ENCODE results near the gene VPS16. TPM values are rescaled to one million over a fixed set of nuclear protein-coding genes. Genes with fewer than 3 reads are reported as not detected.

VPS16 gene
- total and polyA plus RNA-seq, 8 donors, result 5.8 to 53.0 (median 23.3) TPM

- Histone ChIP-seq H3K27ac (no peak overlapping the region), H3K4me3 (no peak overlapping the region), H3K27me3 (no peaks in the 10 kb centered on the region), H3K36me3 (no peaks in the 10 kb centered on the region), H3K9me3 (no peaks in the 10 kb centered on the region), H3K4me1 (peaks cover 0 to 24% (median 11%) of the 10 kb centered on the region in 4 donors)
- TF ChIP-seq CTCF (IDR thresholded peaks at IDR 0.05) (no peak), POLR2A (IDR thresholded peaks at IDR 0.05) (no peak), POLR2AphosphoS5 (IDR thresholded peaks at IDR 0.05) (no peak), EP300 (IDR thresholded peaks at IDR 0.05) (no peak)
- DNase-seq, result no peak
- 92 to 98% (median 93%) methylated on average over 3 of the region's 3 CpGs for WGBS, 5 donors
- intact Hi-C loops (cut with DNase I; ENCODE audit: low total_unique reads), result no loop called here
Measured at GRCh38 chr20:2902818-2903217, 62.3 kb downstream of the VPS16 start.

DNA sequence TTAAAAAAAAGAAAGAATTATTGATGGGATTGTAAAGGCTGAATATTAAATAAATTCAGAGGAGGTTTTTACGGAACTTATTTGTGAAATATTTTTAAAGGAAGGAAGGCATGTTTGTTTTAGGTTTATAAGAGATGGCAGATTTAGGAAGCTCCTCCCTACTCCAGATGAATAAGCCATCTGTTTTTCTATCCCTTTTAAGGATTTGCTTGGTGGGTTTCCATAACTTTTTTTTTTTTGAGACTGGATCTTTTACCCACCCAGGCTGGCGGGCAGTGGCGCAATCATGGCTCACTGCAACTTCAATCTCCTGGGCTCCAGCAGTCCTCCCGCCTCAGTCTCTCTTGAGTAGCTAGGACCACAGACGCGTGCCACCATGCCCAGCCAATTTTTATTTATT is 63.1 kb downstream of the VPS16 start:
- WGBS, 5 donors, result 95 to 98% (median 97%) methylated on average over 6 of the region's 6 CpGs
- intact Hi-C loops (cut with DNase I; ENCODE audit: low total_unique reads), result no loop called here
- Histone ChIP-seq H3K4me3 (no peak overlapping the region), H3K27ac (no peak overlapping the region), H3K4me1 (peaks cover 0 to 26% (median 11%) of the 10 kb centered on the region in 4 donors), H3K27me3 (no peaks in the 10 kb centered on the region), H3K36me3 (no peaks in the 10 kb centered on the region), H3K9me3 (no peaks in the 10 kb centered on the region)
- no peak for DNase-seq
- no peak for TF ChIP-seq POLR2AphosphoS5 (IDR thresholded peaks at IDR 0.05)
- no peak for TF ChIP-seq EP300 (IDR thresholded peaks at IDR 0.05)
- no peak for TF ChIP-seq POLR2A (IDR thresholded peaks at IDR 0.05)
- no peak for TF ChIP-seq CTCF (IDR thresholded peaks at IDR 0.05)

DNA sequence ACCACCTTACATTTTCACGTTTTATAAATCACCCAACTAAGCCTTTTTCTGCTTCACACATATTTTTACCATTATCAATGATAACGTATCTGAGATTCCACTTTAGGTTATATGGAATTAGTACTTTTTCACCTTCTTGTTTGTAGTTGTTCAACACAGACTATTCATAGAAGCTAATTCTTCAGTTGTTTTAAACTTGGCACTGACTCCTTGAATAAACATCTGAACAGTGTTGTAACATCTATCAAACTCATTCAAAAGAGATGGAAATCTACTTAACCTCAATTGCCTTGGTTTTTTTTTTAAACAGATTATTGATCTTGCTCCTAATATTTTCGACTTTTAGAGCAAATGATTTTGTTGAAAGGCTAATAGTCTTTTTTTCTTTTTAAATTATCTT is 67.0 kb downstream of the VPS16 start:
- H3K4me3 ChIP-seq, result no peak overlapping the region
- DNase-seq, result no peak
- H3K27me3 ChIP-seq, result no peaks in the 10 kb centered on the region
- no peaks in the 10 kb centered on the region for H3K9me3 ChIP-seq
- TF ChIP-seq CTCF (IDR thresholded peaks at IDR 0.05), result no peak
- no peak for TF ChIP-seq POLR2AphosphoS5 (IDR thresholded peaks at IDR 0.05)
- TF ChIP-seq POLR2A (IDR thresholded peaks at IDR 0.05), result no peak
- TF ChIP-seq EP300 (IDR thresholded peaks at IDR 0.05), result no peak
- no peaks in the 10 kb centered on the region for H3K36me3 ChIP-seq
- WGBS, 5 donors, result 34 to 51% (median 41%) methylated on average over 3 of the region's 3 CpGs
- intact Hi-C loops (cut with DNase I; ENCODE audit: low total_unique reads), result no loop called here
- H3K27ac ChIP-seq, result no peak overlapping the region
- peaks cover 0 to 19% (median 6%) of the 10 kb centered on the region in 4 donors for H3K4me1 ChIP-seq

DNA sequence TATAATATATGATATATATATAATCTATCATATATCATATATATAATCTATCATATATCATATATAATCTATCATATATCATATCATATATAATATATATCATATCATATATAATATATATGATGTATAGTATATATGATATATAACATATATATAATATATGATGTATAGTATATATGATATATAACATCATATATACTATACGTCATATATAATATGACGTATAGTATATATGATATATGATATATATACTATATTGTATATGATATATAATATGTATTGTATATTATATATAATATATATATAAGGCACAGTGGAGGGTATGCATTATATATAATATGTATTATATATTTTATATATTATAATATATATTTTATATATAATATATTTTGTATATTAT is 69.4 kb downstream of the VPS16 start:
- no peaks in the 10 kb centered on the region for H3K27me3 ChIP-seq
- peaks cover 0 to 19% (median 6%) of the 10 kb centered on the region in 4 donors for H3K4me1 ChIP-seq
- TF ChIP-seq CTCF (IDR thresholded peaks at IDR 0.05), result no peak
- H3K36me3 ChIP-seq, result no peaks in the 10 kb centered on the region
- H3K4me3 ChIP-seq, result no peak overlapping the region
- H3K9me3 ChIP-seq, result no peaks in the 10 kb centered on the region
- WGBS, 5 donors, result 98% methylated on average over 2 of the region's 2 CpGs; no CpG with 5 or more reads in 2 of the 5 donors
- no peak for DNase-seq
- intact Hi-C loops (cut with DNase I; ENCODE audit: low total_unique reads), result no loop called here
- H3K27ac ChIP-seq, result no peak overlapping the region

Data from stomach (tissue), 9 donors.